Measurements from ENCODE around the gene UIMC1. TPM values are rescaled to one million over a fixed set of nuclear protein-coding genes. Genes with fewer than 3 reads are reported as not detected.

UIMC1 gene
- total and polyA plus RNA-seq, 7 donors = 18.0 to 96.1 (median 40.2) TPM

DNA sequence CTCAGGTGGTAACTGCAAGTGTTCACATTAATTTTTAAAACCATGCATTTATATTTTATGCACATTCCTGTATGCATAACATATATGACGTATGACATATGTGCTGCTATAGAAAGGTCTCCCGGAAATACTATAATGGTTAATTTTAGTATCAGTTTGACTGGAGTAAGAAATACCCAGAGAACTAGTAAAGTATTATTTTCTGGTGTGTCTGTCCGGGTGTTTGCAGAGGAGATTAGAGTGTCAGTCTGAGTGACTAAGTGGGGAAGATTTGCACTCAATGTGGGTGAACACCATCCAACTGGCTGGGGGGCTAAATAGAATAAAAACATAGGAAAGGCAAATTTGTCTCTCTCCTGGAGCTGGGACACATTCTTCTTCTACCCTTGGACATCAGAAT lies 26.9 kb downstream of the UIMC1 start:
- 88 to 90% methylated on average over 3 of the region's 3 CpGs for WGBS, 2 donors
- Histone ChIP-seq H3K27me3 (no peaks in the 10 kb centered on the region), H3K36me3 (peaks cover 0 to 48% (median 17%) of the 10 kb centered on the region in 4 donors), H3K9me3 (no peaks in the 10 kb centered on the region), H3K4me3 (no peak overlapping the region), H3K27ac (no peak overlapping the region), H3K4me1 (no peaks in the 10 kb centered on the region)
- TF ChIP-seq POLR2A (IDR thresholded peaks at IDR 0.05) (no peak), CTCF (IDR thresholded peaks at IDR 0.05) (no peak), EP300 (IDR thresholded peaks at IDR 0.05) (no peak), POLR2AphosphoS5 (IDR thresholded peaks at IDR 0.05) (no peak)
- no peak for DNase-seq
- intact Hi-C loops (cut with DNase I) = no loop called here

GRCh38 chr5:176965633-176966032 lies 40.9 kb downstream of the UIMC1 start:
- TF ChIP-seq POLR2AphosphoS5 (IDR thresholded peaks at IDR 0.05) (no peak), EP300 (IDR thresholded peaks at IDR 0.05) (no peak), CTCF (IDR thresholded peaks at IDR 0.05) (no peak), POLR2A (IDR thresholded peaks at IDR 0.05) (no peak)
- Histone ChIP-seq H3K27ac (no peak overlapping the region), H3K27me3 (no peaks in the 10 kb centered on the region), H3K36me3 (peaks cover 13 to 39% (median 17%) of the 10 kb centered on the region in 4 donors), H3K4me1 (peaks cover 0 to 9% (median 2%) of the 10 kb centered on the region in 4 donors), H3K4me3 (no peak overlapping the region), H3K9me3 (no peaks in the 10 kb centered on the region)
- no peak for DNase-seq
- intact Hi-C loops (cut with DNase I) = no loop called here
- 74 to 77% methylated on average over 1 of the region's 1 CpG for WGBS, 2 donors

- intact Hi-C loops (cut with DNase I) = no loop called here
- no peak for DNase-seq
- 73 to 88% methylated on average over 3 of the region's 3 CpGs for WGBS, 2 donors
- Histone ChIP-seq H3K36me3 (peaks cover 0 to 40% (median 9%) of the 10 kb centered on the region in 4 donors), H3K27ac (no peak overlapping the region), H3K27me3 (no peaks in the 10 kb centered on the region), H3K4me1 (peaks cover 0 to 3% (median 0%) of the 10 kb centered on the region in 4 donors), H3K9me3 (no peaks in the 10 kb centered on the region), H3K4me3 (no peak overlapping the region)
- TF ChIP-seq EP300 (IDR thresholded peaks at IDR 0.05) (no peak), CTCF (IDR thresholded peaks at IDR 0.05) (peak in 3 of 4 experiments; percentile 15 to 35 (median 21))
These were observed 47.5 kb downstream of the UIMC1 start for GRCh38 chr5:176959051-176959450.

DNA sequence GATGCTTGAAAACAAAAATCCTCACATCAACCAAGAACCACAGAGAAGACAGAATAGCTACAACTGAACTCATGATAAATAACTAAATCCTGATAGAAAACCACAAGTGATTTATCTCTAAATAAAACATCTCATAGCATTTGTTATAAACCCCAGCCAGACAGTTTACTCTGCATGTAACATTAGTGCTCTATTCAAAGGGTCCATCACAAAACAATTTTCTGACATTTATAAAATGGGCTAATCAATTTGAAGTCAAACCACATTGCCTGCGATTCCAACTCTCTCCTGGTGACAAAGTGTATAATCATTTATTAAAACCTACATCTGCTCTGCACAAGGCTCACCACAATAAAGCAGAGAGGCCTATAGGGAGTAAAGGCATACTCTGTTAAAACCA lies 49.8 kb downstream of the UIMC1 start:
- Histone ChIP-seq H3K27me3 (no peaks in the 10 kb centered on the region), H3K36me3 (peaks cover 0 to 56% (median 9%) of the 10 kb centered on the region in 4 donors), H3K4me3 (no peak overlapping the region), H3K4me1 (no peaks in the 10 kb centered on the region), H3K27ac (no peak overlapping the region), H3K9me3 (no peaks in the 10 kb centered on the region)
- no peak for DNase-seq
- intact Hi-C loops (cut with DNase I) = no loop called here
- no peak for TF ChIP-seq POLR2AphosphoS5 (IDR thresholded peaks at IDR 0.05)
- TF ChIP-seq CTCF (IDR thresholded peaks at IDR 0.05) = no peak
- no peak for TF ChIP-seq EP300 (IDR thresholded peaks at IDR 0.05)
- TF ChIP-seq POLR2A (IDR thresholded peaks at IDR 0.05) = no peak
- WGBS, 2 donors = 78 to 86% methylated on average over 1 of the region's 1 CpG

DNA sequence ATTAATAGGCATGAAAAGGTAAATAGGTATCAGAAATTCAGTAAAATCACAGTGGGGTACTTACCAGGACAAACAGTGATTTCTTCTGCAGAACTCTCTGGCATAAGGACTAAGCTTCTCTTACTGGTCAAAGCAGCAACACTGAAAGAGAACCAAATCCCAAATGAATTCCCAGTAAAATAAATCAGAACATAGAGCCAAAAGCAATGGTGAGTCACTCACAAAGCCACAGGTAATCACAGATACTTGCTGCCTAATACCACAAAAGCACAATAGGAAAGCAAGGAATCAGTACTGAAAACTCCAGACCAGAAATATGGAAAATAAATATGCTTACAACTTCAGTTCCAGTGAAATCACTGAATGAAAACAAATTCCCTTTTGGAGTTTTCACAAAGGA lies 50.7 kb downstream of the UIMC1 start:
- peaks cover 0 to 64% (median 9%) of the 10 kb centered on the region in 4 donors for H3K36me3 ChIP-seq
- no peak overlapping the region for H3K27ac ChIP-seq

More for the DNA sequence above, 50.7 kb downstream of the UIMC1 start:
- TF ChIP-seq CTCF (IDR thresholded peaks at IDR 0.05) (no peak), EP300 (IDR thresholded peaks at IDR 0.05) (no peak), POLR2A (IDR thresholded peaks at IDR 0.05) (no peak)
- Histone ChIP-seq H3K4me3 (no peak overlapping the region), H3K4me1 (no peaks in the 10 kb centered on the region), H3K27me3 (no peaks in the 10 kb centered on the region), H3K9me3 (no peaks in the 10 kb centered on the region)
- no peak for DNase-seq
- intact Hi-C loops (cut with DNase I) = no loop called here
